Measurements from ENCODE around the gene AHNAK2. TPM values are rescaled to one million over a fixed set of nuclear protein-coding genes. Genes with fewer than 3 reads are reported as not detected.
"Not testable (repeated sequence)": the region's sequence is repeated elsewhere in the genome, so short reads cannot be mapped to it uniquely, and the experiment has no call there.

Gene AHNAK2
- total RNA-seq, 1 experiment from 2014 or later, result 45.0 TPM

DNA sequence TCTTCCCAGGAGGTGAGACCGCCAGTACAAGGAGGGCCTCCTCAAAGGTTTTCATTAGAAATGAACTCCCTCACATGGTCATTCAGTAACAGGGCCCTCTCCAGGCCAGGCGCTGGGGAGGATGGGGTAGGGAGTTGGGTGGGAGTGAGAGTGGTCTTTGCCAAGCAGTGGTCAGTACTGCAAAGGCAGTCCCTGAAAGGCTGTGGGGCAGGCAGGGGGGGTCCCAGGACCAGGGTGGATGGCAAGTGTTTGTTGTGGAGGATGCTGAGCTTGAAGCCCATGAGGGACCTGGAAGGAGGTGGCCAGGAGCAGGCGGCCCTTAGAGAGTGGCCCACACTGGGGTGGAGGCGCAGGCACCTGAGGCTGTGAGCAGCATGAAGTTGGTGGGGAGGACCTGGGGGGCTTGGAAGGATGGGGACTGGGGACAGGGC, 87.0 kb downstream of the AHNAK2 start:
- Histone ChIP-seq H3K9me3 (ENCODE audit: control insufficient read depth in 1 of 2, insufficient read depth in 1 of 2, low read depth in 1 of 2, low read length in 2 of 2) (no peaks in the 10 kb centered on the region), H3K27me3 (ENCODE audit: insufficient read depth, low read length) (no peaks in the 10 kb centered on the region), H3K79me2 (ENCODE audit: insufficient read depth, low read length) (no peaks in the 10 kb centered on the region), H3K36me3 (ENCODE audit: control insufficient read depth in 1 of 2, insufficient read depth in 2 of 2, low read length in 2 of 2) (peaks cover 0 to 15% of the 10 kb centered on the region in 2 experiments; a peak in 2 of 4 replicates), H3K4me2 (ENCODE audit: low read length) (no peak overlapping the region), H3K4me1 (ENCODE audit: control insufficient read depth in 1 of 2, insufficient read depth in 2 of 2, low read length in 2 of 2) (peaks cover 0 to 4% of the 10 kb centered on the region in 2 experiments; a peak in 1 of 4 replicates), H4K20me1 (ENCODE audit: insufficient read depth) (no peaks in the 10 kb centered on the region), H3K9me2 (ENCODE audit: insufficient read depth) (no peaks in the 10 kb centered on the region), H3K27ac (ENCODE audit: low read depth, low read length) (no peak overlapping the region), H3K4me3 (replicated peaks in 1 of 2; ENCODE audit: low read depth in 1 of 2, low read length in 2 of 2) (no peak overlapping the region), H2AFZ (ENCODE audit: low read depth, low read length, poor library complexity, severe bottlenecking) (no peak overlapping the region), H3K9ac (ENCODE audit: low read length) (no peak overlapping the region)
- no TSS peak for BruUV-seq (replicated peaks)
- ChIA-PET CTCF (no interaction called here), RAD21 (ENCODE audit: low non-redundant PET in 1 of 2, low total read pairs in 2 of 2, uncharacterized antibody in 2 of 2, unreplicated experiment in 2 of 2) (no interaction called here), POLR2A (no interaction called here)
- ATAC-seq (no peak), DNase-seq (ENCODE audit: low read depth, low spot score) (no peak)
- no peak for TF ChIP-seq SP1 (IDR thresholded peaks at IDR 0.05; ENCODE audit: low read depth)
- no peak for TF ChIP-seq EGR1 (IDR thresholded peaks at IDR 0.05; ENCODE audit: low read depth)
- intact Hi-C loops (cut with micrococcal nuclease), result no loop called here

DNA sequence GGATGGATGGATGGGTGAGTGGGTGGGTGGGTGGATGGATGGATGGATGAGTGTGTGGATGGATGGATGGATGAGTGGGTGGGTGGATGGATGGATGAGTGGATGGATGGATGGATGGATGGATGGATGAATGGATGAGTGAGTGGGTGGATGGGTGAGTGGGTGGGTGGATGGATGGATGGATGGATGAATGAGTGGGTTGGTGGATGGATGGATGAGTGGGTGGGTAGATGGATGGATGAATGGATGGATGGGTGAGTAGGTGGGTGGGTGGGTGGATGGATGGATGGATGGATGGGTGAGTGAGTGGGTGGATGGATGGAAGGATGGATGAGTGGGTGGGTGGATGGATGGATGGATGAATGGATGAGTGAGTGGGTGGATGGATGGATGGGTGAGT, 87.9 kb downstream of the AHNAK2 start:
- H2AFZ ChIP-seq (ENCODE audit: low read depth, low read length, poor library complexity, severe bottlenecking); H3K9me3 ChIP-seq (ENCODE audit: control insufficient read depth in 1 of 2, insufficient read depth in 1 of 2, low read depth in 1 of 2, low read length in 2 of 2); H3K27me3 ChIP-seq (ENCODE audit: insufficient read depth, low read length); H3K79me2 ChIP-seq (ENCODE audit: insufficient read depth, low read length); RAD21 ChIA-PET (ENCODE audit: low non-redundant PET in 1 of 2, low total read pairs in 2 of 2, uncharacterized antibody in 2 of 2, unreplicated experiment in 2 of 2); ATAC-seq; H3K9ac ChIP-seq (ENCODE audit: low read length); H3K27ac ChIP-seq (ENCODE audit: low read depth, low read length); H3K4me1 ChIP-seq (ENCODE audit: control insufficient read depth in 1 of 2, insufficient read depth in 2 of 2, low read length in 2 of 2); DNase-seq (ENCODE audit: low read depth, low spot score); H4K20me1 ChIP-seq (ENCODE audit: insufficient read depth); BruUV-seq (replicated peaks); CTCF ChIA-PET; intact Hi-C loops (cut with micrococcal nuclease); H3K4me3 ChIP-seq (replicated peaks in 1 of 2; ENCODE audit: low read depth in 1 of 2, low read length in 2 of 2); H3K9me2 ChIP-seq (ENCODE audit: insufficient read depth); H3K4me2 ChIP-seq (ENCODE audit: low read length); POLR2A ChIA-PET: not testable (repeated sequence)
- peaks cover 2 to 19% of the 10 kb centered on the region in 2 experiments; a peak in 2 of 4 replicates for H3K36me3 ChIP-seq (ENCODE audit: control insufficient read depth in 1 of 2, insufficient read depth in 2 of 2, low read length in 2 of 2)

DNA sequence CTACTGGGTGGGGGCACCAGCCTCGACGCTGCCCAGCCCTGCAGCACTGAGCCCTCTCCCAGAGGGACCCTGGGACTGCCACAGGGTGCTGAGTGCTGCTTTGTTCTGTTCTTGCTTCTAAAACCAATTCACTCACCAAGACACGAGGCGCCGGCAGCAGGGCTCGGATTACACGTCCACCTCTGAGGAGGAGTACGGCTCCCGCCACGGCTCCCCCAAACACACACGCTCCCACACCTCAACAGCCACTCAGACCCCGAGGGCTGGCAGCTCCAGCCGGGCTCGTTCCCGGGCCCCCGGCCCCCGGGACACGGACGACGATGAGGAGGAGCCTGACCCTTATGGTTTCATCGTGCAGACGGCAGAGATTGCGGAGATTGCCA, 88.8 kb downstream of the AHNAK2 start:
- BruUV-seq (replicated peaks), result no TSS peak
- Histone ChIP-seq H3K4me1 (ENCODE audit: control insufficient read depth in 1 of 2, insufficient read depth in 2 of 2, low read length in 2 of 2) (no peaks in the 10 kb centered on the region), H3K27me3 (ENCODE audit: insufficient read depth, low read length) (no peaks in the 10 kb centered on the region), H3K9ac (ENCODE audit: low read length) (no peak overlapping the region), H3K4me3 (replicated peaks in 1 of 2; ENCODE audit: low read depth in 1 of 2, low read length in 2 of 2) (no peak overlapping the region), H3K36me3 (ENCODE audit: control insufficient read depth in 1 of 2, insufficient read depth in 2 of 2, low read length in 2 of 2) (peaks cover 3 to 19% of the 10 kb centered on the region in 2 experiments; a peak in 2 of 4 replicates), H3K27ac (ENCODE audit: low read depth, low read length) (no peak overlapping the region), H3K9me3 (ENCODE audit: control insufficient read depth in 1 of 2, insufficient read depth in 1 of 2, low read depth in 1 of 2, low read length in 2 of 2) (no peaks in the 10 kb centered on the region), H3K9me2 (ENCODE audit: insufficient read depth) (no peaks in the 10 kb centered on the region), H3K79me2 (ENCODE audit: insufficient read depth, low read length) (no peaks in the 10 kb centered on the region), H2AFZ (ENCODE audit: low read depth, low read length, poor library complexity, severe bottlenecking) (no peak overlapping the region), H4K20me1 (ENCODE audit: insufficient read depth) (no peaks in the 10 kb centered on the region), H3K4me2 (ENCODE audit: low read length) (no peak overlapping the region)
- RAD21 ChIA-PET (ENCODE audit: low non-redundant PET in 1 of 2, low total read pairs in 2 of 2, uncharacterized antibody in 2 of 2, unreplicated experiment in 2 of 2), result no interaction called here
- POLR2A ChIA-PET, result no interaction called here
- no peak for DNase-seq (ENCODE audit: low read depth, low spot score)
- intact Hi-C loops (cut with micrococcal nuclease), result no loop called here
- TF ChIP-seq ZNF274 (IDR thresholded peaks at IDR 0.05; ENCODE audit: low read depth, low read length) (no peak), ELF1 (IDR thresholded peaks at IDR 0.05; ENCODE audit: borderline replicate concordance, low read depth) (no peak), YY1 (IDR thresholded peaks at IDR 0.05; ENCODE audit: extremely low read depth, insufficient replicate concordance, low read depth, low read length) (no peak), EGR1 (IDR thresholded peaks at IDR 0.05; ENCODE audit: low read depth) (no peak), CBX3 (IDR thresholded peaks at IDR 0.05; ENCODE audit: low read depth) (no peak), RAD21 (IDR thresholded peaks at IDR 0.05; ENCODE audit: low read depth) (no peak), SP1 (IDR thresholded peaks at IDR 0.05; ENCODE audit: low read depth) (no peak)
- TF ChIP-seq, protein P1, sequence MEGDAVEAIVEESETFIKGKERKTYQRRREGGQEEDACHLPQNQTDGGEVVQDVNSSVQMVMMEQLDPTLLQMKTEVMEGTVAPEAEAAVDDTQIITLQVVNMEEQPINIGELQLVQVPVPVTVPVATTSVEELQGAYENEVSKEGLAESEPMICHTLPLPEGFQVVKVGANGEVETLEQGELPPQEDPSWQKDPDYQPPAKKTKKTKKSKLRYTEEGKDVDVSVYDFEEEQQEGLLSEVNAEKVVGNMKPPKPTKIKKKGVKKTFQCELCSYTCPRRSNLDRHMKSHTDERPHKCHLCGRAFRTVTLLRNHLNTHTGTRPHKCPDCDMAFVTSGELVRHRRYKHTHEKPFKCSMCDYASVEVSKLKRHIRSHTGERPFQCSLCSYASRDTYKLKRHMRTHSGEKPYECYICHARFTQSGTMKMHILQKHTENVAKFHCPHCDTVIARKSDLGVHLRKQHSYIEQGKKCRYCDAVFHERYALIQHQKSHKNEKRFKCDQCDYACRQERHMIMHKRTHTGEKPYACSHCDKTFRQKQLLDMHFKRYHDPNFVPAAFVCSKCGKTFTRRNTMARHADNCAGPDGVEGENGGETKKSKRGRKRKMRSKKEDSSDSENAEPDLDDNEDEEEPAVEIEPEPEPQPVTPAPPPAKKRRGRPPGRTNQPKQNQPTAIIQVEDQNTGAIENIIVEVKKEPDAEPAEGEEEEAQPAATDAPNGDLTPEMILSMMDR (IDR thresholded peaks at IDR 0.05 in 2 of 3, conservative IDR thresholded peaks at IDR 0.05 in 1 of 3; ENCODE audit: borderline replicate concordance in 1 of 3, insufficient read depth in 1 of 3, low read depth in 2 of 3, low read length in 2 of 3), result no peak
- TF ChIP-seq, protein P2, sequence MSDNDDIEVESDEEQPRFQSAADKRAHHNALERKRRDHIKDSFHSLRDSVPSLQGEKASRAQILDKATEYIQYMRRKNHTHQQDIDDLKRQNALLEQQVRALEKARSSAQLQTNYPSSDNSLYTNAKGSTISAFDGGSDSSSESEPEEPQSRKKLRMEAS (IDR thresholded peaks at IDR 0.05), result no peak
- ATAC-seq, result no peak
- CTCF ChIA-PET, result no interaction called here

All from HCT116 (cell line).